MM.1S (cell line): ENCODE measurements around the gene ATG10.
"Not testable (repeated sequence)": the region's sequence is repeated elsewhere in the genome, so short reads cannot be mapped to it uniquely, and the experiment has no call there.

Experiments
- DNase-seq: peaks from one replicate; pipeline ENCODE4 v3.0.0-alpha.2; 2015
- H2AFZ ChIP-seq: fragments of 300-600 bp; sonication (generic); 2 replicates; pipeline ENCODE4 v1.6.0; 2016; ENCODE audit warnings: antibody characterized with exemption, low read length
- H3F3A ChIP-seq: fragments of 300-600 bp; sonication (generic); 2 replicates; pipeline ENCODE4 v1.6.1; 2016; ENCODE audit warnings: mild to moderate bottlenecking, antibody characterized with exemption, low read length, moderate library complexity, mixed read lengths; ENCODE audit not compliant: insufficient read depth
- H3K27ac ChIP-seq: fragments of 300-600 bp; sonication (generic); 2 replicates; pipeline ENCODE4 v1.5.1; 2016; ENCODE audit warnings: mild to moderate bottlenecking, low read length
- H3K27me3 ChIP-seq: fragments of 300-600 bp; sonication (generic); replicated peaks from 2 replicates; pipeline ENCODE4 v1.6.0; 2016; ENCODE audit warnings: low read length; ENCODE audit not compliant: insufficient read depth
- H3K36me3 ChIP-seq: fragments of 300-600 bp; sonication (generic); replicated peaks from 2 replicates; pipeline ENCODE4 v1.6.1; 2016; ENCODE audit warnings: mild to moderate bottlenecking, low read length, mixed read lengths; ENCODE audit not compliant: insufficient read depth
- H3K4me1 ChIP-seq: fragments of 300-600 bp; sonication (generic); 2 replicates; pipeline ENCODE4 v1.6.1; 2016; ENCODE audit warnings: low read length, mixed read lengths
- H3K4me2 ChIP-seq: fragments of 300-600 bp; sonication (generic); 2 replicates; pipeline ENCODE4 v1.6.0; 2016; ENCODE audit warnings: low read depth, low read length
- H3K4me3 ChIP-seq: fragments of 300-600 bp; sonication (generic); 2 replicates; pipeline ENCODE4 v1.5.1; 2016; ENCODE audit warnings: low read length, mixed read lengths
- H3K79me2 ChIP-seq: fragments of 300-600 bp; sonication (generic); 2 replicates; pipeline ENCODE4 v1.6.1; 2016; ENCODE audit warnings: mixed run types, low read length, mixed read lengths
- H3K9ac ChIP-seq: fragments of 300-600 bp; sonication (generic); 2 replicates; pipeline ENCODE4 v1.6.1; 2016; ENCODE audit warnings: low read length, mixed read lengths
- H3K9me2 ChIP-seq: fragments of 300-600 bp; sonication (generic); replicated peaks from 2 replicates; pipeline ENCODE4 v1.6.1; 2016; ENCODE audit warnings: mild to moderate bottlenecking, low read length, mixed read lengths; ENCODE audit not compliant: insufficient read depth
- H3K9me3 ChIP-seq: fragments of 300-600 bp; sonication (generic); replicated peaks from 2 replicates; pipeline ENCODE4 v1.6.1; 2016; ENCODE audit warnings: mild to moderate bottlenecking, low read length, mixed read lengths; ENCODE audit not compliant: insufficient read depth
- H4K20me1 ChIP-seq: fragments of 300-600 bp; sonication (generic); 2 replicates; pipeline ENCODE4 v1.6.1; 2016; ENCODE audit warnings: mild to moderate bottlenecking, low read length, moderate library complexity, mixed read lengths; ENCODE audit not compliant: insufficient read depth
- CTCF ChIP-seq: fragments of 300-600 bp; sonication (generic); IDR thresholded peaks from 2 replicates; pipeline ENCODE4 v1.5.1; 2016; ENCODE audit warnings: antibody characterized with exemption, low read length, mixed read lengths
- EZH2 ChIP-seq: fragments of 300-600 bp; sonication (generic); optimal IDR thresholded peaks from 2 replicates; pipeline ENCODE3; 2017; ENCODE audit warnings: low read depth, mild to moderate bottlenecking, antibody characterized with exemption, low read length, mixed read lengths
- EZH2phosphoT487 ChIP-seq: fragments of 300-600 bp; sonication (generic); IDR thresholded peaks from 2 replicates; pipeline ENCODE4 v1.6.1; 2018; ENCODE audit warnings: antibody characterized with exemption, low read length

The ATG10 gene

GRCh38 chr5:81980598-81981260 is 8.9 kb downstream of the ATG10 start:
- no peak overlapping the region for H2AFZ ChIP-seq
- no peak overlapping the region for H3K4me3 ChIP-seq
- no peaks in the 10 kb centered on the region for H3F3A ChIP-seq
- no peaks in the 10 kb centered on the region for H3K27me3 ChIP-seq
- no peaks in the 10 kb centered on the region for H3K4me1 ChIP-seq
- no peaks in the 10 kb centered on the region for H3K36me3 ChIP-seq
- no peak for TF ChIP-seq EZH2phosphoT487
- no peak overlapping the region for H3K9ac ChIP-seq
- no peak overlapping the region for H3K4me2 ChIP-seq
- no peaks in the 10 kb centered on the region for H4K20me1 ChIP-seq
- no peaks in the 10 kb centered on the region for H3K9me2 ChIP-seq
- no peak for DNase-seq
- H3K9me3 ChIP-seq = no peaks in the 10 kb centered on the region
- no peaks in the 10 kb centered on the region for H3K79me2 ChIP-seq
- H3K27ac ChIP-seq = no peak overlapping the region

GRCh38 chr5:81982172-81982685 is 10.4 kb downstream of the ATG10 start:
- not testable (repeated sequence) for H3K9me3 ChIP-seq, H4K20me1 ChIP-seq, H3K79me2 ChIP-seq, H3K9ac ChIP-seq, H3K4me2 ChIP-seq, H3K27me3 ChIP-seq, H3K27ac ChIP-seq, H3K9me2 ChIP-seq, DNase-seq, H3K4me3 ChIP-seq, H2AFZ ChIP-seq, H3F3A ChIP-seq, H3K4me1 ChIP-seq, H3K36me3 ChIP-seq

GRCh38 chr5:81983148-81983547 is 11.3 kb downstream of the ATG10 start:
- not testable (repeated sequence) for H4K20me1 ChIP-seq, H3K36me3 ChIP-seq, H3K9me3 ChIP-seq

GRCh38 chr5:81983563-81983962 is 11.7 kb downstream of the ATG10 start:
- H3K27me3 ChIP-seq, H3K4me3 ChIP-seq, H3K9ac ChIP-seq, H3K4me2 ChIP-seq, DNase-seq, H3K79me2 ChIP-seq, H2AFZ ChIP-seq, H3F3A ChIP-seq, H4K20me1 ChIP-seq, H3K9me2 ChIP-seq, H3K4me1 ChIP-seq, H3K27ac ChIP-seq, H3K36me3 ChIP-seq, H3K9me3 ChIP-seq: not testable (repeated sequence)

More at GRCh38 chr5:81983148-81983547, 11.3 kb downstream of the ATG10 start:
- H3K9ac ChIP-seq, H3K4me3 ChIP-seq, H2AFZ ChIP-seq, H3F3A ChIP-seq, H3K27ac ChIP-seq, H3K9me2 ChIP-seq, H3K27me3 ChIP-seq, H3K4me1 ChIP-seq, H3K4me2 ChIP-seq, DNase-seq, H3K79me2 ChIP-seq: not testable (repeated sequence)

GRCh38 chr5:81986126-81986525 is 14.3 kb downstream of the ATG10 start:
- H3K4me1 ChIP-seq = no peaks in the 10 kb centered on the region
- no peak overlapping the region for H3K4me3 ChIP-seq
- H3K9me2 ChIP-seq = no peaks in the 10 kb centered on the region
- no peaks in the 10 kb centered on the region for H3F3A ChIP-seq
- no peak overlapping the region for H2AFZ ChIP-seq
- H4K20me1 ChIP-seq = no peaks in the 10 kb centered on the region
- no peaks in the 10 kb centered on the region for H3K27me3 ChIP-seq
- TF ChIP-seq CTCF = no peak
- no peak for TF ChIP-seq EZH2
- no peak for TF ChIP-seq EZH2phosphoT487
- no peak overlapping the region for H3K27ac ChIP-seq
- H3K9ac ChIP-seq = no peak overlapping the region
- H3K4me2 ChIP-seq = no peak overlapping the region
- no peaks in the 10 kb centered on the region for H3K36me3 ChIP-seq
- no peak for DNase-seq
- no peaks in the 10 kb centered on the region for H3K79me2 ChIP-seq
- no peaks in the 10 kb centered on the region for H3K9me3 ChIP-seq
